Colonic mucosa (tissue), 4 donors: ENCODE results near the gene CPEB2. TPM values are rescaled to one million over a fixed set of nuclear protein-coding genes. Genes with fewer than 3 reads are reported as not detected.

Experiments
- DNase-seq: peaks from one replicate; pipeline ENCODE4 v3.0.0-alpha.2; 2020
- H3K27ac ChIP-seq: fragments of 200-600 bp; one replicate; pipeline ENCODE4 v1.8.0; 2021
- H3K27me3 ChIP-seq: fragments of 200-600 bp; one replicate; pipeline ENCODE4 v1.8.0; 2021
- H3K36me3 ChIP-seq: fragments of 200-600 bp; one replicate; pipeline ENCODE4 v1.8.0; 2021
- H3K4me1 ChIP-seq: fragments of 200-600 bp; one replicate; pipeline ENCODE4 v1.8.0; 2021; ENCODE audit warnings: mild to moderate bottlenecking
- H3K4me3 ChIP-seq: fragments of 200-600 bp; one replicate; pipeline ENCODE4 v1.8.0; 2021
- H3K9ac ChIP-seq, 2 donors: one replicate each; pipeline ENCODE4 v1.7.0; 2013; ENCODE audit warnings: control low read depth in 2 of 2, low read depth in 2 of 2, low read length in 2 of 2
- H3K9me3 ChIP-seq: fragments of 200-600 bp; one replicate; pipeline ENCODE4 v1.8.0; 2021
- intact Hi-C: fragments of 100-400 bp; cut with DNase I; formaldehyde crosslinking; loops from one replicate; pipeline ENCODE4 v1.14.1; 2022
- total RNA-seq, 2 donors: library from RNA; stranded (reverse); fragmentation: NEBNext Ultra II Directional in 1 of 2; extraction: Animal tissue kit (Norgen Biotek cat#: 25700) in 1 of 2; gene quantifications; one replicate each; pipeline ENCODE4 v1.2.1, GENCODE V29; 2021
- TF ChIP-seq, protein P1 (sequence below): fragments of 200-600 bp; IDR thresholded peaks from one replicate; pipeline ENCODE4 v1.8.0; 2022; ENCODE audit warnings: antibody characterized with exemption, mild to moderate bottlenecking
- donor health status: healthy.
- donor health status: DM: no; HTN: no; CAD: no.
- donor health status: DM: no; HTN: no; CAD: no.

CPEB2 gene
- total RNA-seq, 2 donors from 2014 or later, result 12.0 to 30.8 TPM

- Histone ChIP-seq H3K4me3 (no peak overlapping the region), H3K36me3 (no peaks in the 10 kb centered on the region), H3K4me1 (no peaks in the 10 kb centered on the region), H3K27ac (no peak overlapping the region), H3K9ac (no peak overlapping the region), H3K27me3 (no peaks in the 10 kb centered on the region), H3K9me3 (no peaks in the 10 kb centered on the region)
- TF ChIP-seq, protein P1, sequence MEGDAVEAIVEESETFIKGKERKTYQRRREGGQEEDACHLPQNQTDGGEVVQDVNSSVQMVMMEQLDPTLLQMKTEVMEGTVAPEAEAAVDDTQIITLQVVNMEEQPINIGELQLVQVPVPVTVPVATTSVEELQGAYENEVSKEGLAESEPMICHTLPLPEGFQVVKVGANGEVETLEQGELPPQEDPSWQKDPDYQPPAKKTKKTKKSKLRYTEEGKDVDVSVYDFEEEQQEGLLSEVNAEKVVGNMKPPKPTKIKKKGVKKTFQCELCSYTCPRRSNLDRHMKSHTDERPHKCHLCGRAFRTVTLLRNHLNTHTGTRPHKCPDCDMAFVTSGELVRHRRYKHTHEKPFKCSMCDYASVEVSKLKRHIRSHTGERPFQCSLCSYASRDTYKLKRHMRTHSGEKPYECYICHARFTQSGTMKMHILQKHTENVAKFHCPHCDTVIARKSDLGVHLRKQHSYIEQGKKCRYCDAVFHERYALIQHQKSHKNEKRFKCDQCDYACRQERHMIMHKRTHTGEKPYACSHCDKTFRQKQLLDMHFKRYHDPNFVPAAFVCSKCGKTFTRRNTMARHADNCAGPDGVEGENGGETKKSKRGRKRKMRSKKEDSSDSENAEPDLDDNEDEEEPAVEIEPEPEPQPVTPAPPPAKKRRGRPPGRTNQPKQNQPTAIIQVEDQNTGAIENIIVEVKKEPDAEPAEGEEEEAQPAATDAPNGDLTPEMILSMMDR, result no peak
- no peak for DNase-seq
- intact Hi-C loops, result no loop called here
Observed at GRCh38 chr4:15054541-15054940, 52.3 kb downstream of the CPEB2 start.

DNA sequence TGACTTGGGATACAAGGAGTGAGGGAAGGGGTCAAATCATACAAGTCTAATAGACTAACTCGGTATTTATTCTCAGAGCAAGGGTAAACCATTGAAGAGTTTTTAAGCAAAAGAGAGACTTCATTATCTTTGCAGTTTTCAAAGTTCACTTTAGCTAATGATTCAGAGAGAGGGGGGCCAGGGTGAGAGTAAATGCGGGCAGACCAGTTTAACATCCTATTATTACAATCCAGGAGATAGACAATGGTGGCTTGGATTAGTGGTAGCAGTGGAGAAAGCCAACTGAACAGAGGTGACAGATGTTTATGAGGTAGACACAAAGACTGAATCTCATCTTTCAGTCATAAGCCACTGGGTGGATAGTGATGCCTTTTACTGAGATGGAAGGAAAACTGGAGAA, 57.9 kb downstream of the CPEB2 start:
- intact Hi-C loops, result no loop called here
- TF ChIP-seq, protein P1, result no peak
- no peaks in the 10 kb centered on the region for H3K36me3 ChIP-seq
- H3K9ac ChIP-seq, result no peak overlapping the region
- no peak overlapping the region for H3K27ac ChIP-seq
- H3K4me3 ChIP-seq, result no peak overlapping the region
- no peak for DNase-seq
- no peaks in the 10 kb centered on the region for H3K9me3 ChIP-seq
- no peaks in the 10 kb centered on the region for H3K27me3 ChIP-seq
- no peaks in the 10 kb centered on the region for H3K4me1 ChIP-seq

DNA sequence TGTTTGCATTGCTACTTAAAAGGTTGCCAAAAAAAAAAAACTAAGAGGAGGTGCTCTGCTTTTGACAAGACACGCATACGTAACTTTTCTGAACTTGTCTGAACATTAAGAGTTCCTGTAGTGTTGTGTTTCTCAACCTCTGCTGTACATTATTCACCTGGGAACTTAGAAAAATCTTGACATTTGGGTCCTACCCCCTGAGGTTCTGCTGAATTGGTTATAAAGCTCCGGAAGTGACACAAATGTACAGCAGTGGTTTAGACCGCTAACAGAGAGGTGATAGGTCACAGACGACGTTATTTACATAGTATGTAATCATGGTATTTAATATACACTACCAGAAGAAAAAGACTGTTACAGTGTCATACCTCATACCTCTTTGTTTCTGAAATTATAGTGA, 61.1 kb downstream of the CPEB2 start:
- Histone ChIP-seq H3K27me3 (no peaks in the 10 kb centered on the region), H3K4me1 (no peaks in the 10 kb centered on the region), H3K4me3 (no peak overlapping the region), H3K27ac (no peak overlapping the region), H3K9ac (no peak overlapping the region), H3K36me3 (no peaks in the 10 kb centered on the region), H3K9me3 (no peaks in the 10 kb centered on the region)
- intact Hi-C loops, result no loop called here
- no peak for DNase-seq
- TF ChIP-seq, protein P1, result no peak

DNA sequence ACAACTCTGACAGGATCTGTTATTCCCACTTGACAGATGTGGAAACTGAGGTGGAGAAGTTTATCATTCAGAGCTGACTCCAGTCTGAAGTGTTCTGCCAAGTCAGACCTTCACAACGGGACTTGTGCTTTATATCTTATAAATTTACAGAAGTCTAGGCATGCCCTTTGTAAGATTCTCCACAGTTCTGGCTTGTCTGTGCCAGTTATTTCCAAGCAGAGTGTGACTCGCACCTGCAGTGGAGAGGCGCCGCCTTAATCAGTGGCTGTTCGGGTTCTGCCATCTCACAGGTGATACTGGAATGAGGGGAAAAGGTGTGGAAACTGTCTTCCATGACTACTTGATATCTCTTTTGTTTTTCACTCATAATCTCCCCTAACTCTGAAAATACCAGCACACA, 63.2 kb downstream of the CPEB2 start:
- no peaks in the 10 kb centered on the region for H3K27me3 ChIP-seq
- no peak overlapping the region for H3K4me3 ChIP-seq
- no peak overlapping the region for H3K9ac ChIP-seq
- TF ChIP-seq, protein P1, result no peak
- no peaks in the 10 kb centered on the region for H3K9me3 ChIP-seq
- intact Hi-C loops, result no loop called here
- DNase-seq, result no peak
- H3K36me3 ChIP-seq, result no peaks in the 10 kb centered on the region
- no peak overlapping the region for H3K27ac ChIP-seq
- H3K4me1 ChIP-seq, result no peaks in the 10 kb centered on the region

GRCh38 chr4:15066140-15066539, 63.9 kb downstream of the CPEB2 start:
- Histone ChIP-seq H3K27ac (no peak overlapping the region), H3K36me3 (no peaks in the 10 kb centered on the region), H3K9me3 (no peaks in the 10 kb centered on the region), H3K4me3 (no peak overlapping the region), H3K27me3 (no peaks in the 10 kb centered on the region), H3K9ac (no peak overlapping the region), H3K4me1 (no peaks in the 10 kb centered on the region)
- DNase-seq, result no peak
- TF ChIP-seq, protein P1, result no peak
- intact Hi-C loops, result no loop called here

- no peaks in the 10 kb centered on the region for H3K36me3 ChIP-seq
- H3K9ac ChIP-seq, result no peak overlapping the region
- H3K27ac ChIP-seq, result no peak overlapping the region
- H3K4me1 ChIP-seq, result no peaks in the 10 kb centered on the region
- no peaks in the 10 kb centered on the region for H3K9me3 ChIP-seq
- H3K4me3 ChIP-seq, result no peak overlapping the region
- no peak for DNase-seq
- intact Hi-C loops, result no loop called here
- TF ChIP-seq, protein P1, result no peak
- no peaks in the 10 kb centered on the region for H3K27me3 ChIP-seq
Observed at GRCh38 chr4:15068298-15068697, 66.0 kb downstream of the CPEB2 start.
